Stimulated activated CD8-positive, alpha-beta memory T cell treated with anti-CD3 and anti-CD28 coated beads, Interleukin-4, amount 100 ng/mL, for 1 hour (primary cell): ENCODE data around the gene ICOSLG.
"Not testable (repeated sequence)": the region's sequence is repeated elsewhere in the genome, so short reads cannot be mapped to it uniquely, and the experiment has no call there.

Source experiments
- DNase-seq, 2 donors: peaks; one replicate each; pipeline ENCODE4 v3.0.0-alpha.2; 2020; ENCODE audit warnings: low read depth in 2 of 2, low spot score in 1 of 2

ICOSLG gene

DNA sequence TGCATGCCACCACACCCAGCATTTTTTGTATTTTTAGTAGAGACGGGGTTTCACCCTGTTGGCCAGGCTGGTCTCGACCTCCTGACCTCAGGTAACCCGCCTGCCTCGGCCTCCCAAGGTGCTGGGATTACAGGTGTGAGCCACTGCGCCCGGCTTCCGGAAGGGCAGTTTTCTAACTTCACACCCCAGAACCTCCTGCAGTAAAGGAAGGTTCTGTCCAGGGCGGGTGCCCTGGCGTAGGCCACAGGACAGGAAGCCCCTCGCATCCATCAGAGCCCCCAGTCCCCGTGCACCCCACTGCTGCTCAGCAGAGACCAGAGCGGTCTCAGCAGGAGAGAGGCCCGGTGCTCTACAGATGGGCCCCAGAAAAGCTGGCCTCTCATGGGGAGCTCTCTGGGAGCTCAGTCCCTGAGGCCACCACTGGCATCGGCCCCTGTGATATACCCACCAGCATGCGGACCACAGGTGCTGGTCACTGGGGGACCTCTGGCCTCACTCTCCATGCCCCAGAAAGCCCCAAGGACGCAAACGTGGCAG is 25.1 kb upstream of the ICOSLG start:
- DNase-seq: no peak

GRCh38 chr21:44263768-44264167 is 23.0 kb upstream of the ICOSLG start:
- no peak for DNase-seq

GRCh38 chr21:44263221-44263760 is 22.5 kb upstream of the ICOSLG start:
- no peak for DNase-seq

DNA sequence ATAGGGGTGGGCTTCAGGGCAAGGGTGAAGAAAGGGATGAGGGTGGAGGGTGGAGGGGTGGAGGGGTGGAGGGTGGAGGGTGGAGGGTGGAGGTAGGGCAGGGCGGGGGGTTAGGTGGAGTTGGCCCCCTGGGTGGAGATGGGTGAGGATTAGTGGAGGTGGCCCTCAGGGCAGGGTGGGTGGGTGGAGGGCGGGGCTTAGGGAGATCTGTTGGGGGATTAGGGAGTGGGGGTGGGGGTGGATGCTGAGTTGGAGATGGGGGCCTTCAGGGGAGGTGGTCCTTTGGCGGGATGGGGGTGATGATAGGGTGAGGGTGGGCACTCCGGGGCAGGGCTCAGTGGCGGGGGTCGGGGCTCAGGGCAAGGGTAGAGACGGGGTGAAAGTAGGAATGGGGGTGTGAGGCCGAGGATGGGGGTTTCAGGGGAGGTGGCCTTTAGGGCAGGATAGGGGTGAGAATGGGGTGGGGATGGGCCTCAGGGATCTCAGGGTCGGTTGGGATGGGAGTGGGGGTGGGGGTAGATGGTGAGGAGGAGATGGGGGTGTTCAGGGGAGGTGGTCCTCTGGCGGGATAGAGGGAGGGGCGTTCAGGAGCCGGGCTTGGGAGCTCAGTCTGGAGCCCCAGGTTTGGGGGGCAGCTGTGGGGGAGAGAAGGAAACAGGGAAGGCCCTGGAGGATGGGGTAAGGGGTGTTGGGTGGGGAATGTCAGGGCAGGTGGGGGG is 21.8 kb upstream of the ICOSLG start:
- DNase-seq: no peak

GRCh38 chr21:44261675-44262295 is 21.0 kb upstream of the ICOSLG start, which contains the start of gene DNMT3L:
TSS of gene DNMT3L (minus strand) at chr21:44261897. CDS start at chr21:44261259, 638 bp downstream.
- DNase-seq: no peak

DNA sequence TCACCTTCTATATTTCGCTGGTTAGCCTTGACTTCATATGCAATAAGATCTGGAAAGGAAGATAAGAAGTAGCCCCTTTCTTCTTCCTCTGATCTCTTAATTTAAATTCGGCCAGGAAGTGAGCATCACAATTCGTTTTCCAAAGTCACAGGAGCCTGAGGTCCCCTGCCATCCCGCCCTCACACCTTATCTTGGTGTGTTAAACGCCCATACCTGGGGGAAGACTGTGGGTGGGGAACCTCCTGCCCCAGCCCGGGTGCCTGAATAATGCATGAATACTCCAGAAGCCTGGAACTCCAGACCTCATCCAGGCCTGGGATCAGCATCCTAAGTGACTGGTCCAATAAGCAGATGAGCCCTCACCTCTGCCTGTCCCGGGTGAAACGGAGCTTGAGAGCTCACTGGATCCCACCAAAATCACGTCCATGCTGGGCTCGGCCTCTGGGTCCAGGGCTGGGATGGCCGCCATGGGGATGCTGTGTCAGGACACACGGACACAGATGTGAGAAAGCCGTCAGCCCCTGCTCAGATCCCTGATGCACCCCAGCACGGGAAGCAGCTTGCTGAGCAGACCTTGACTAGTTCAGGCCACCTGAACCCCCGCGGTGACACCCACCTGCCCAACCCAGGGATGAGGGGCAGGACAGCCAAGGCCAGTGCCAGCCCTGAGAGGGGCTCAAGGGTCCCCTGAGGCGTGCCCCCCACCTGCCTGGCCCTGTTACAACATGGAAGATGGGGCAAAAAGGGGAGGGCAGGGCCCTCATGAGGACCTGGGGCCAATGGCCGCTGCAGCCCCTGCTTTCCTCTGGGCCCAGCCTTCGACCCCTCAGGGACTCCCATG is 20.3 kb upstream of the ICOSLG start:
- no peak for DNase-seq

DNA sequence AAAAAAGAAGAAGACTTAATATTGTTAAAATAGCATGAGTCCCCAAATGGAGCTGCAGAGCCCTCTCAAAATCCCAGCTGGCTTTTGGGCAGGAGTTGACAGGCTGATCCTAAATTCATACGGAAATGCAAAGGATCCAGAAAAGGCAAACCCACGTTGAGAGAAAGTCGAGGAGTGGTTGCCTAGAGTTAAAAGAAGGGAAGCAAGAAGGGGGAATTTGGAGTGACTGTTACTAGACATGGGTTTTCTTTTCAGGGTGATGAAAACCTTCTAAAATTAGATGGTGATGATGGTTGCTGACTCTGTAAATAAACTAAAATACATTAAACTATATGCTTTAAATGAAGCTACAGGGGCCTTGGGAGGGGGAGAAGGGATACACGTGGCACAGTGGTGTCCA is 19.3 kb upstream of the ICOSLG start:
- DNase-seq: no peak

DNA sequence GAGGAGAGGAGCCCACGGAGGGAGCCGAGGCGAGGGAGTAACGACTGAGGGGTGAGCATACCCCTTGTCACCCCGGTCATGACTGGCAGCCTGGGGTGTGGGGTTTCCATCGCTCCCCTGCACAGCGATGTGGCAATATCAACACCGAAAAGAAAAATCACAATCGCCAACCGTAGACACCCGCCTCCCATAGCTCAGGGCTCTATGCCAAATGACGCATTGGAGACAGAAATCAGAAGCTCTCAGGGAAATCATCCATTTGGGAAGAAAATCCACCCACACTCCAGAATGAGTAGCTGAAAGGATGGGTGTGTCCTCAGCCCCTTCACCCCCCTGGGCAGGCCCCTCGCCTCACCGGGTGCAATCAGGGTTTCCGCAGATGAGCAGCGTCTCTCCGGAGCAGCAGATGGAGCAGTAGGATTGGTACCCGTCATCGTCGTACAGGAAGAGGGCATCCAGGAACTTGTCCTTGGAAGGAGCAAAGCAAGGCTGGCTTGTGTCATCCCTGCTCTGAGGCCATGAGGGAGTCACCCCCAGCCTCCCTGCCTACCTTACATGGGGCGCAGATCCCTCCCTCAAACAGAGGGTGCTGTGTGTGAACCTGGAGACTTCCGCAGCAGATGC is 18.5 kb upstream of the ICOSLG start:
- no peak for DNase-seq

DNA sequence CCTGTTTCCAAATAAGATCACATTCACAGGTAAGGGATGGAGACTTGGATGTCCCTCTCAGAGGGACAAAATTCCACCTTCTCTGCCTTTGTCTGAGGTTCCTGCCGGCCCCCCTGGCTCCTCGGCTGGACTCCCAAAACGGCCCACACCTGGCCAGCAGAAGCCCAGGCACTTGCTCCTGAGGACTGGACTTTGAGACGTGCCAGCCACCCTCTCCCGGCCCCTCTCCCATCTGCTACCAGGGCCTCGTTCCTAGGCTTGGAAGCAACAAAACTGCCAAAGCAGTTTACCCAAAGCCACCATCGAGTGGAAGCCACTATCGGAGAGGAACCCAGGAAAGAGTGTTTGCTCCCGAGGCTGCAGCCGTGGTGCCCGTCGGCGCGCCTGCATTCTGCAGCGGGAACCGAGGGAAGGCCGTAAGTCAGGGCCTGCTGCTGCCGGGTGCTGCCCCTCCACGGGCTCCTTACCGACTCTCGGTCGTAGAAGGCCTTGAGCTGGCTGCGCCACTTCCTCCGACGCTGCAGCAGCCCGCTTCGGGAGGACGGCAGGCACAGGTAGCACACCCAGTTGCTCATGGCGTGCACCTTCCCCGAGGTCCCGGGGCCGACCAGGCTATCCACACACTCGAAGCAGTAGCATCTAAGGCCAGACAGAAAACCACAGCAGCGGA is 17.4 kb upstream of the ICOSLG start:
- no peak for DNase-seq

DNA sequence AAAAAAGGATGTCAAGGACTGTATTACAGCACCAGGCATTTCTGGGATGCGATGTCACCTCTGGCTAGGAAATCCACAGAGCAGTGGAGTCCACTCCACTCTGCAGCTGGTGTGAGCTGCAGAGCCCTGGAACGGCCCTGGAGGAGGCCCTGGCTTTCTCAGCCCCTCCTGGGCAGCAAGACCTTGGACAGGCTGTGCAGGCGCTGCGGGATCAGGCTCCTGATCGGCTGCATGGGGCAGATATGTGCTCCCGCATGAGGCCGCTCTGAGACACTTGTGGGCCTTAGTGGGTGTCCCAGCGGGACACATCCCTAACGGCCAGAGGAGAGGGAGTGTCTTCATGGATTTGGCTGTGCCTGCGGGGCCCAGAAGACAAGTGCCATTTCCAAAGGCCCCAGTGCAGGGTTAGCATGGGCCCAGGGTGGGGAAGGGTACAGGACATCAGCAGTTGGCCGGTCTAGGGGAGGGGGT is 14.8 kb upstream of the ICOSLG start:
- DNase-seq: no peak

DNA sequence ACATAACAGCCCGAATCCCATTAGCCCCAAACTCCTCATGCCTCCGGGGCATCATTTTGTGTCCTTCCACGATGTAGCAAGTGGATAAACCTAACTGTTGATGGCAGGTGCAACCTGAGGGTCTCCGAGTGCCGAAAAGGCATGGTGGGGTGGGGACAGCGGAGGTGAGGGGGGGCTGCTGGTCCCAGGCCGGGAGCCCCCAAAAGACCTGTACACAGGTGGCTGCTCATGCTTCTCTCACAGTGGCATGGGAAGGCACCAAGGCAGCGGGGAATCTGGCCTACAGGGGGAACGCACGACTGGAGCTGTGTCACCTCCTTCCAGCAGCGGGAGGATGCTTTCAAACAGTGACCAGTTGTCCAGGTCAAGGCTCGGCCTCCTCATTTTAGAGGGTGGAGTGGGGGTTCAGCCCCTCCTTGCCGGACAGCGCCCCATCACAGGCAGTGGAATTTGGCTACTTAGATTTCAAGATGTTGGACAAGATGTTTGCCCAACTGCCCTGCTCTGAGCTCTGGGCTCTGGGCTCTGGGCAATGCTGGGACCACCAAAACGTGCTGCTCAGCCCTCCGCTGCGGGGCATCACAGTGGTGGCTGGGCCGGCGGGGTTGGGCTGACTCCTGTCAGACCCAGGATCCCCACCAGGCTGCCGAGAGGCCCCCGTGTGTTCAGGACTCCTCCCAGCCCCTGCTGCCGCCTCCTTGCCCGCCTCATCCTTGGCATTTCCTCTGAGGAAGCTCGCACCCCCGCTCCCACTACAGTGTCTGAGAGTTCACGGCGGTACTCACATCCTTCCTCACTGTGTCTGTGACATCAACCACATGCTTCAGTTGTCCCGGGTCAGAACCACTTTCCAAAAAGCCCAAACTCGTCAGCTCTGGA is 13.3 kb upstream of the ICOSLG start:
- no peak for DNase-seq

DNA sequence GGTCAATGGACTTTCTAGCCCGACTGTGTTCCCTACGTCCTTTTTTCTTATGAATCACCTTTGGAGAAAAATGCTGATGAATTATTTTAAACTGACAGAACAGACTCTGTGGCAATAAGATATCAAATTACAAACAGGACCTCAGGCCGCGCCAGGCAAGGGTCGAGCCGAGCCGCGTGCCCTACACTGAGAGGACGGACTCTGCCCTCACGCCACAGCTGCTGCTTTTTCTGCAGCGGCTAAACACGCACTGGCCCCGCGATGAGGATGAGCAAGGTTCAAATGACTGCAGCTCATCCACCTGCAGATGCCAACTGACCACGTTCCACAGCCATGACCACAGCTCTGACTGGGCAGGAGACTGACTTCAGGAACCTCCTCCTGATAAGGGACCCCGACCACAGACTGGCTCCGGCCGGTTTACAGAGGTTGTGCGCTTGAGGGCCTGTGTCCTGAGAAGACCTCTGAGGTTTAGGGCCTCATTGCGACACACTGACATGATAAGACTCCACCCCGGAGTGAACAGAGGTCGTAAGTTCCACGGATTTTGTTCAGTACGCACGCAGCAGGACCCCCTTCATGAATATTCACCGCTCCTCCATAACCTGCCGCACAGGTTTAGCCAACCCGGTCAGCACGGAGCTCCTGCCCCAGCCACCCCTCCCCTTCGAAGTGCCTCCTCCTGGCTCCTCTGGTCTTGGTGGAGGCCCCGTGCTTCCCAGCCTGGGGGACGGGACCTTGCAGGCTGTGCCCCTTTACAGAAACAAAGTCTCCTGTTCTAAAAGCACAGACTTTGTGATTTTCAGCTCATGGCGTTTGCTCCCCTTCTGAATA is 8.7 kb upstream of the ICOSLG start:
- not testable (repeated sequence) for DNase-seq

- DNase-seq: not testable (repeated sequence)
Observed at GRCh38 chr21:44247904-44248303, 7.2 kb upstream of the ICOSLG start.

DNA sequence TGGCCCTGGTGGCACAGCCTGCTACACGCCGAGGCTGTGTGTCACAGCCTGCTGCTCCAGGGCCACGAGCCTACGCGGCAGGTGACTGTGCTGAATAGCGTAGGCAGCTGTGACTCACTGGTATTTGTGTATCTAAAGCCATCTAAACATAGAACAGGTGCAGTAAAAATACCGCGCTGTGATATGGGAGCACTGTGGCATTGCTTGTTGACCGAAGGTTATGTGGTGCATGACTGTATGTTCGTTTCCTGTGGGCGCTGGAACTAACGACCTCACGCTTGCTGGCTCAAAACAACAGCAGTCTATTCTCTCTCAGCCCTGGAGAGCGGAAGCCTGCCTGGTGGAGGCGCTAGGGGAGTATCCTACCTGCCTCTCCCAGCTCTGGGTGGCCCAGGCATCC is 3.2 kb upstream of the ICOSLG start:
- DNase-seq: not testable (repeated sequence)

DNA sequence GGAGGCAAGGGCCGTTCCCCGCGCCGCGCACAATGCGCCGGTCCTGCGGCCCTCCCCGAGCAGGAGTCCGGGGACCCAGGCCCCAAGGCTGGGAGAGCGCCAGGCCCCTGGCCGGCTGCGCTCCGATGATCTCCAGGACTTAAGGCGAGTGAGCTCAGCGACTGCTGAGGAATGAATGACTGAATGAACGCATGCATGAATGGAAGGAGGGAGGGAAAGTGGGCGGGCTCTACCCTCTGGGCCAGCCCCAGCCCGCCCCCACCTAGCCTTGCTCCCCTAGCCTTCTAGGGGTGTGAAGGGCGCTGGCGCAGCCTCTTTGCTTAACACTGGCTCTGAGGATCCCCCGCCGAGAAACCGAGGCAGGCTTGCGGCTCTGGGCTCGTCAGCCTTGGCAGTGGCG is 538 bp upstream of the ICOSLG start:
- DNase-seq: not testable (repeated sequence)

DNA sequence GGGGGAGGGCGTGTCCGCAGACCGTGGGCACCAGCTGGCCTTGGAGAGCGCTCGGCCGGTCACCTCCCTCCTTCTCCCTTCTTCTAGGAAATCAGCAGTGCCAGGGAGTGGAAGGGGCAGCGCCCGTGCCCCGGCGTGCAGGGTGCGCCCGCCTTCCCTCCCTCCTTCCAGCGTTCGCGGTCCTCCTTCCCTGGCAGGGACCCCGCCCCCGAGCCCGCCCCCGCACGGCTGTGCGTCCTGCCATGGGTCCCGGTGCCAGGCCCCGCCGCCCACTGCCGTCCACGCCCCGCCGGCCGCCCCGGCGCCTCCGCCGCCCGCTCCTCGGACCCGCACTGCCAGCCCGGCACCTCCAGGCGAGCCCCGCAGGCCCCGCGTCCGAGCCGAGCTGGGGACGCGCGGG is 390 bp downstream of the ICOSLG start:
- DNase-seq: not testable (repeated sequence)

- DNase-seq: not testable (repeated sequence)
Observed at GRCh38 chr21:44229561-44229960, 11.2 kb downstream of the ICOSLG start.

- not testable (repeated sequence) for DNase-seq
Observed at GRCh38 chr21:44228109-44228508, 12.6 kb downstream of the ICOSLG start.
